IMR-90 (cell line): ENCODE data around the gene YBEY.

Experiments
- CEBPB ChIP-seq: IDR thresholded peaks from 2 replicates; pipeline ENCODE4 v1.6.1; 2012; ENCODE audit warnings: low read depth, low read length, improper control_type of control experiment
- CTCF ChIP-seq: conservative IDR thresholded peaks from 2 replicates; pipeline ENCODE4 v1.5.1; 2012; ENCODE audit warnings: mild to moderate bottlenecking, low read depth, low read length, improper control_type of control experiment
- FOS ChIP-seq: fragments of 150-350 bp; IDR thresholded peaks from 2 replicates; pipeline ENCODE4 v1.6.1; 2016; ENCODE audit warnings: low read depth, low read length
- MAFK ChIP-seq: IDR thresholded peaks from 2 replicates; pipeline ENCODE4 v1.6.1; 2012; ENCODE audit warnings: low read depth, low read length, improper control_type of control experiment
- POLR2A ChIP-seq: IDR thresholded peaks from 2 replicates; pipeline ENCODE4 v1.6.1; 2012; ENCODE audit warnings: mild to moderate bottlenecking, low read depth, low read length
- RAD21 ChIP-seq: IDR thresholded peaks from 2 replicates; pipeline ENCODE4 v1.6.1; 2012; ENCODE audit warnings: low read length, improper control_type of control experiment
- USF2 ChIP-seq: fragments of 150-350 bp; IDR thresholded peaks from 2 replicates; pipeline ENCODE4 v1.6.1; 2017; ENCODE audit warnings: mild to moderate bottlenecking, antibody characterized with exemption, low read length, low read depth

GRCh38 chr21:46294647-46295176, 8.6 kb downstream of the YBEY start:
- TF ChIP-seq CTCF: no peak
- TF ChIP-seq POLR2A: no peak
- TF ChIP-seq MAFK: no peak
- no peak for TF ChIP-seq FOS
- no peak for TF ChIP-seq USF2
- no peak for TF ChIP-seq RAD21
- TF ChIP-seq CEBPB: no peak
